COLO829 (cell line): ENCODE data around the gene ZBTB45.
"Not testable (repeated sequence)": the region's sequence is repeated elsewhere in the genome, so short reads cannot be mapped to it uniquely, and the experiment has no call there.

Experiments
- DNase-seq: peaks from one replicate; pipeline ENCODE4 v3.0.0; 2012; ENCODE audit warnings: low spot score

ZBTB45 gene

DNA sequence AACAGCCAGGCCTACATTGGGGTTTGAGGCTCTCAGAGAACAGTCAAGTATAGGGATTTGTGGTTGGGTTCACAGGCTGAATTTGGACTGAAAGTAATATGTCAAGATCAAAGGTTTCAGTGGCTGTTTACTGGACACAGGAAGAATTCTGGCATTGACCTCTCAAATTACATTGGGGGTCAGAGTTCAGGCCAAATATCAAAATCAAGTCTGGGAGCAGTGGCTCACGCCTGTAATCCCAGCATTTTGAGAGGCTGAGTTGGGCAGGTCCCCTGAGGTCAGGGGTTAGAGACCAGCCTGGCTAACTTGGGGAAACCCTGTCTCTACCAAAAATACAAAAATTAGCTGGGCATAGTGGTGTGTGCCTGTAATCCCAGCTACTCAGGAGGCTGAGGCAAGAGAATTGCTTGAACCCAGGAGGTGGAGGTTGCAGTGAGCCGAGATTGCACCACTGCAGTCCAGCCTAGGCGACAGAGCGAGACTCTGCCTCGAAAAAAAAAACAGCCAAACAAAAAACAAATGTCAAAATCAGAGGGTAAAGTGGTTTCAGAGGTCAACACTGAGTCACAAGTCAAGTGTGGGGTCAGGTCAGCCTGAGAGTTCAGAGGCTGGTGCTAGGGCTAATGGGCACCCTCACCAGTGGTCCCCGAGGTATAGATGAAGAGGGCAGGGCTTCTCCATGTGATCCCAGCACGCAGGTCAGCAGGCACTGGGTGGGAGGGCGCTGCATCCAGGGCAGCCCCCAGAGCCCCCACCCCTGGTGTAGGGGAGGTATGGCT, 9.3 kb downstream of the ZBTB45 start:
- no peak for DNase-seq

GRCh38 chr19:58509731-58510083, 9.9 kb downstream of the ZBTB45 start:
- no peak for DNase-seq

DNA sequence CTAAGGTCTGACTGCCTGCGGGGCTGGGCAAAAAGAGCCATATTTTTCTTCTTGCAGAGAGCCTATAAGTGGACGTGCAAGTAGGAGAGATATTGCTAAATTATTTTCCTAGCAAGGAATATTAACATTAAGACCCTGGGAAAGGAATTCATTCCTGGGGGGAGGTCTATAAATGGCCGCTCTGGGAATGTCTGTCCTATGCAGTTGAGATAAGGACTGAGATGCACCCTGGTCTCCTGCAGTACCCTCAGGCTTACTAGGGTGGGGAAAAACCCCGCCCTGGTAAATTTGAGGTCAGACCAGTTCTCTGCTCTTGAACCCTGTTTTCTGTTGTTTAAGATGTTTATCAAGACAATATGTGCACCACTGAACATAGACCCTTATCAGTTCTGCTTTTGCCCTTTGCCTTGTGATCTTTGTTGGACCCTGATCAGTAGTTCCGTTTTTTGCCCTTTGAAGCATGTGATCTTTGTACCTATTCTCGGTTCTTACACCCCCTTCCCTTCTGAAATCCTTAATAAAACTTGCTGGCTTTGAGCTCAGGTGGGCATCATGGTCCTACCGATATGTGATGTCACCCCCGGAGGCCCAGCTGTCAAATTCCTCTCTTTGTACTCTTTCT, 11.9 kb downstream of the ZBTB45 start:
- DNase-seq, result not testable (repeated sequence)

DNA sequence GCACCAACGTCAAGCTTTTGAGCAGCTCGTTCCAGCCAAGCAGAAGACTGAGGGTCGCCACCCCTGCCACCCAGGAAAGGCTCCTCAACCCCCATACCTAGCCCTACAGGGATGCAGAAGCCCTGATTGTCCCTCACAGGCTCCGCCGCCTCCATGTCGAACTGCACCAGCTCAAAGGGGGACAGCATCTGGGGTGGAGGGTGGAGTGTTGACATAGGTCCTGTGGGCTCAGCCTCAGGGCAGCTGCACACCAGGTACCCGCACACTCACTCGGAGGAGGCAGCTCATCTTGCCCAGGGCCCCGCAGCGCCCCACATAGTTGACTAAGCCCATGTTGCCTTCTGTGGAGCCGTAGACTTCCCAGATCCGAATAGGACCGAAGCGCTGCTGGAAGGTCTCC, 19.4 kb downstream of the ZBTB45 start:
- no peak for DNase-seq

DNA sequence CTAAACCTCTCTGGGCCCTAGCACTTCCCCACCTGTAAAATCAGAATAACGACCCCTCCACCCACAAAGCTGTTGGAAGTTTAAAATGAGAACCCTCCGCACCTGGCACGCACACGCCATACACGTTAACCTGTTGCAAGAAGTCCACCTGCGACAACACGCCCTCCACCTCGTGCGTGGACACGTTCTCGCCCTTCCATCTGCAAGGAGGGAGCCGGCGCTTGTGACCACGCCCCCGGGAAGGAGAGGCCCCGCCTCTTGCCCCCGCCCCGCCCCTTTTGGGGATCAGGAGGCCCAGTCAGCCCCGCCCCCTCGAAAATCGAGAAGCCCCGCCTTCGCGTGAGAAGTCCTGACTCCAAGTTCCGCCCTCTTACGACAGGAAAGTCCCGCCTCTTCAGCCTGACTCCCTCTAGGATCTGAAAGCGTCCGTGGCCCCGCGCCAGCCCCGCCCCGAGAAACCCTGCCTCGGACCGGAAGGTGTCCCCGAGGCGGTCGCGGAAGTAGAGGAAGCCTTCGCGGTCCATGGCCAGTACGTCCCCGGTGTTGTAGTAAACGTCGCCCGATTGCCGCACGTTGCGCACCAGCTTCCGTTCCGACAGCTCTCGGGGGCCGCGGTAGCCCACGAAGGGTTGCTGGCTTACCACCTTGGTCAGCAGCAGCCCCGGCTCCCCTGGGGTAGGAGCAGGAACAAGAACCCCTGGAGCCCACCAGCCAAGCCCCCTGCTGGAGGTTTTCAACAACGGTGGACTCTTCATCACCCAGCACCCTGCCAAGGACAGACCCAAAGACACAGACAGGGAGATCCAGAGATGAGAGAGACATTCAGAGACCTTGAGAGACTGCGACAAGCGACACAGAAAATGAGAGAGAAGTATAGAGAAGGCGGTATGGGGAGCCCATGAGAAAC, 20.3 kb downstream of the ZBTB45 start:
- peak; percentile 99 for DNase-seq

GRCh38 chr19:58498316-58499020, 21.1 kb downstream of the ZBTB45 start:
- no peak for DNase-seq

DNA sequence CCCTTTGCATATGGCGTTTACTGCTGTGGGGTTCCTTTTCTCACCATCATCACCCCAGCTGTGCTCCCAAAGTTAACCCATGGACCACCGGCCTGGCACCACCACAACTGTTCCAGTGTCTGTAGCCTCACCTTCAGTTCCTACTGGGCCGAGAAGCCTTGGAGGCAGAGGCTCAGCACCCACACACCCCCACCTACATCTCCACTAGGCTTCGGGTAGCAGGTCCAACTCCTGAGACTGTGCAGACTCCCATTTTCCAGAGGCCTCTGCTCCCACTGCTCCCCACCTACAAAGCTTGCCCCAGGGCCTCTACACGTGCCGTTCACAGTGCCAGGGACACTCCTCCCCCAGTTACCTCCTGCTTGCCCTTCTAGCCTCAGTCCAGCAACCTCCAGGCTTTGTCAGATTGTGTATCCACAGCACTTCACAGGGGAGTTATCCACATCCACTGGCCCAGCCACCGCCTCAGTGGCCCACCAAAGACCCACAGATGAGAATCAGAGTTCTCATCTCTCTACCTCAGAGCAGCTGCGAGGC, 21.9 kb downstream of the ZBTB45 start:
- DNase-seq, result no peak

DNA sequence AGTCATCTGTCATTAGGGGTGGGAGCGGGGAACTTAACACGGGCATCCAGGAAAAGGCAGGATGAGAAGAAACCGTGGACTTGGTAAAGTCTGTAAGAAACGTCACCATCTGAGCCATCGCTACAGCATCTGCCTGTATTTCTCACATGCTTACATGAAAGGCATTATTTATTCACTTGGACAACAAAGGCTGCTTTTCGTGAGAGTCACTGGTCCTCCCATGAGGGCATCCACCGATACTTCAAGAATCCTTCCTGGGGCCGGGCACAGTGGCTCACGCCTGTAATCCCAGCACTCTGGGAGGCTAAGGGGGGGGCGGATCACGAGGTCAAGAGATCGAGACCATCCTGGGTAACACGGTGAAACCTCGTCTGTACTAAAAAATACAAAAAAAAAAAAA, 27.3 kb downstream of the ZBTB45 start:
- peak; percentile 89 for DNase-seq

- DNase-seq, result no peak
Measured at GRCh38 chr19:58491393-58491792, 28.2 kb downstream of the ZBTB45 start.

DNA sequence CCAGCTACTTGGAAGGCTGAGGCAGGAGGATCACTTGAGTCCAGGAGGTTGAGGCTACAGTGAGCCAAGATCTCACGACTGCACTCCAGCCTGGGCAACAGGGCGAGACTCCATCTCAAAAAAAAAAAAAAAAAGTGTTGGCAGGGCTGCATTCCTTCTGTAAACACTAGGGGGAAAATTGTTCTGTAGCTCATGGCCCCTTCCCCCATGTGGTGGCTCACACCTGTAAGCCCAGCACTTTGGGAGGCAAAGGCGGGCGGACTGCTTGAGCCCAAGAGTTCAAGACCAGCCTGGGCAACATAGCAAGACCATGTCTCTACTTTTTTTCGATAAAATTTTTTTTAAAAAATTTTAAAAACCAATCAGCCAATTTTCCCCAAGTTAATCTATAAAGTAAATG, 35.3 kb downstream of the ZBTB45 start:
- not testable (repeated sequence) for DNase-seq

DNA sequence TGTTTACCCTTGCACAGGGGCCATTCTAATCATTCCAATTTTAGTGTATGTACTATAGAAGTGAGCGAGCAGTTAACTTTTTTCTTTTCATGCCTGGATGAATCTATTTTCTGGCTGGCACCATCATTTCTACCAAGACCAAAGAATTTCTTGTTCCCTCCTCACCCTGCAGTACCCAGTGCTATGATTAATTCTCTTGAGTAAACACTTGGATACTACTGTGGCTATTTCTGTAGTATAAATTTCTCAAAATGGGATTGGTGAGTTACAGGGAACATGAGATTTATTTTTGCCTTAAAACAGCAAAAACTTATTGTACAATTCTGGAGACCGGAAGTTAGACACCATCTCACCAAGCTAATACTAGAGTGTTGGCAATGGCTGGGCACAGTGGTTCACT, 35.8 kb downstream of the ZBTB45 start:
- DNase-seq, result no peak

- DNase-seq, result no peak
Measured at GRCh38 chr19:58482372-58482771, 37.2 kb downstream of the ZBTB45 start.

DNA sequence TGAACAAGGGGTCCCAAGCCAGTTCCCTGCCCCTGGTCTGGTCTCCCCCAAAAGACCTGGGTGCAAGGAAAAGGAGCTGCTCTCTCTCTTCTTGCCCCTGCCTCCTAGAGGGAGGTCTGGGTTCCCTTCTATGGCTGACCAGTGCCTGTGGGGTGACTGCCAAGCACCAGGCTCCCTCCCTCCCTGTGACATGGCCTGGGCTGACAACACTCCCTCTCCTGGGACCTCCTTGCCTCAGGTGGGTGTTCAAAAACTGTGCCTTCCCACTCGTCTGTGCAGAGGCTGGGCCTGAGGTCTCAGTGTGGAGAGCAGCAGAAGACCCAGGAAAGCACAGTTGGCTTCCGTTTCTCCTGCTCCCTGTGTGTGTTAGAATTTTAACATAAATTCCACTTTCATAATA, 38.8 kb downstream of the ZBTB45 start:
- no peak for DNase-seq

- no peak for DNase-seq
Measured at GRCh38 chr19:58480481-58480830, 39.2 kb downstream of the ZBTB45 start.

DNA sequence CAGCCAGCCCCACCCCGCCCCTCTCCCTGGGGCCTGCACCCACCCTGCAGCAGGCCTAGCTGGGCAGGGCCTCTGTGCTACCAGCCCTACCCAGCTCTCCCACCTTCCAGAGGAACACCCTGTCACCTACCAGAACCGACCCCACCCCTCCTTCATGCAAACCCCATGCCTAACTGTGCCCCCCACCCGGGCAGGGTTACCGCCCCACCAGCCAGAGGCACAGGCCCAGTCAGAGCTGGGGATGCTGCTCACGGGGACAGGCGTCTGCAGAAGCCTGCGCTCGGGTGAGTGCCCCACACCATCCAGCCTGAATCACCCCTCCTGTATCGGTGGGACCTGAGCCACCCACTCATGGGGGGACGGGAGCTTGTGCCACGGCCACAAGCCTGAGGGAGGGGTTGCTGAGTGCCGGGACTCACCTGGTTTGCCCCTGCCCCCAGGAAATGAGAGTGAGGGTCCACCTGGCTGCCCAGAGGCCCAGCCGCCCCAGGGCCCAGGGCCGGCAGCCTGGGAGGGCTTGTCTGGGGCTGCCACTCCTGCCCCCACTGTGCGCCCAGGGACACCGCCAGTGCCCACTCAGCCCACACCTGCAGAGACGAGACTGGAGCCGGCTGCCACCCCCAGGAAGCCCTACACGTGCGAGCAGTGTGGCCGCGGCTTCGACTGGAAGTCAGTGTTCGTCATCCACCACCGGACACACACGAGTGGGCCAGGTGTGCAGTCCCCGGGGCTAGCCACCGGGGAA, 39.7 kb downstream of the ZBTB45 start:
- no peak for DNase-seq

DNA sequence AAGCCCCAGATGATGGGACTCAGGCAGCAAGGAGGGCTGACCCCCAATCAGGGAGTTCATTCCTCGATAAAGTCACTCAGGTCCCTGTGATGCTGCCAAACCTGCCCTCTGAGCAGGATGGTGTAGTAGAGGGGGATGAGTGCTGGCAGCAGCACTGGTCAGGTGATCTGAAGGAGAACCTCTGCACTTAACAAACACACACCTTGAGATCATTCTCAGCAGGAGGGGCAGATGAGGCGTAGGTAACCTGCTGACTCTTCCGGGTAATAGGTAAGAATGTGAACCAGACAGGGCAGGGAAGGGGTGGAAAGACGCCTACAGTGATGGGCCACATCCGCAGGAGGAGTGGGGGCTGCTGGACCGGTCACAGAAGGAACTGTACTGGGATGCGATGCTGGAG, 40.3 kb downstream of the ZBTB45 start:
- no peak for DNase-seq

DNA sequence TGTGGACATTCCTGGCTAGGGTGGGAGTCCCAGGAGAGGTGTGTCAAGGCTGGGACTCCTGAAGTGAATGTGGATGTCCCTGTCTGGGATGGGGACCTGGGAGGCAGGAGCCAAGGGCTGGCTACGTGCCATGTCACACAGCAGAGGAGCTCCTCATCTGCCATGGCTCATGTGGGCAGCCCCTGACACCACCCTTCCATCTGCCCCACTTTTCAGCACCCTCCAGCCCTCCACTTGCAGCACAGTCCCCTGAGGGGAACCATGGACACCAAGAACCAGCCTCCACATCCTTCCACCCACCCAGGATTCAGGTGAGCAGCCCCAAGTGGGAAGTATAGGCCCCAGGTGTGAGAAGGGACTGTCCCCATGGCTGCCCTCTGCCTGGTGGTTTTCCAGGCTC, 41.7 kb downstream of the ZBTB45 start:
- DNase-seq, result no peak

DNA sequence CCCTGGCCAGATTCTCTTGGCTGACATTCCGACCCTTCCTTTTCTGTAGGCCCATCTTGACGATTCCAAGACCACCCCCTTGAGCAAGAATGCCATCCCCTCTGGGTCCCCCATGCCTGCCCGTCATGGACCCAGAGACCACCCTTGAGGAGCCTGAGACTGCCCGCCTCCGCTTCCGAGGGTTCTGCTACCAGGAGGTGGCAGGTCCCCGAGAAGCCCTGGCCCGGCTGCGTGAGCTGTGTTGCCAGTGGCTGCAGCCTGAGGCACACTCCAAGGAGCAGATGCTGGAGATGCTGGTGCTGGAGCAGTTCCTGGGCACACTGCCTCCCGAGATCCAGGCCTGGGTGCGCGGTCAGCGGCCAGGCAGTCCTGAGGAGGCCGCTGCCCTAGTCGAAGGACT, 42.5 kb downstream of the ZBTB45 start:
- DNase-seq, result no peak

- no peak for DNase-seq
Measured at GRCh38 chr19:58476498-58477015, 43.1 kb downstream of the ZBTB45 start.

- DNase-seq, result peak; percentile 94
Measured at GRCh38 chr19:58475714-58476497, 43.7 kb downstream of the ZBTB45 start, which contains the start of gene ZNF446. TSS of gene ZNF446 (plus strand) at chr19:58476352. CDS start at chr19:58477219, 867 bp downstream.
